Suprapubic skin (tissue), 4 donors: ENCODE measurements around the gene GBF1.

Source experiments
- EP300 ChIP-seq: sonication (generic); formaldehyde crosslinking; IDR thresholded peaks from one replicate; pipeline ENCODE4 v1.6.1; 2017; ENCODE audit warnings: antibody characterized with exemption
- POLR2A ChIP-seq, 2 donors: fragments of 450-650 bp; IDR thresholded peaks; one replicate each; pipeline ENCODE4 v1.6.1; 2017; ENCODE audit warnings: antibody characterized with exemption in 2 of 2, mild to moderate bottlenecking in 2 of 2, moderate library complexity in 2 of 2
- POLR2AphosphoS5 ChIP-seq, 3 donors: sonication (generic); formaldehyde crosslinking; IDR thresholded peaks; one replicate each; pipeline ENCODE4 v1.6.1; 2017; ENCODE audit warnings: antibody characterized with exemption in 3 of 3
- TF ChIP-seq, protein P1 (sequence below), 2 donors: fragments of 200-600 bp in 1 of 2; fragments of 450-650 bp in 1 of 2; sonication (generic) in 1 of 2; IDR thresholded peaks; one replicate each; pipeline ENCODE4 v1.5.1; 2016 to 2019; ENCODE audit warnings: antibody characterized with exemption in 2 of 2, mild to moderate bottlenecking in 1 of 2, moderate library complexity in 1 of 2

GRCh38 chr10:102431452-102432124 lies 186.3 kb downstream of the GBF1 start:
- TF ChIP-seq POLR2A (IDR thresholded peaks at IDR 0.05) (no peak), EP300 (no peak), POLR2AphosphoS5 (IDR thresholded peaks at IDR 0.05) (no peak)
- TF ChIP-seq, protein P1, sequence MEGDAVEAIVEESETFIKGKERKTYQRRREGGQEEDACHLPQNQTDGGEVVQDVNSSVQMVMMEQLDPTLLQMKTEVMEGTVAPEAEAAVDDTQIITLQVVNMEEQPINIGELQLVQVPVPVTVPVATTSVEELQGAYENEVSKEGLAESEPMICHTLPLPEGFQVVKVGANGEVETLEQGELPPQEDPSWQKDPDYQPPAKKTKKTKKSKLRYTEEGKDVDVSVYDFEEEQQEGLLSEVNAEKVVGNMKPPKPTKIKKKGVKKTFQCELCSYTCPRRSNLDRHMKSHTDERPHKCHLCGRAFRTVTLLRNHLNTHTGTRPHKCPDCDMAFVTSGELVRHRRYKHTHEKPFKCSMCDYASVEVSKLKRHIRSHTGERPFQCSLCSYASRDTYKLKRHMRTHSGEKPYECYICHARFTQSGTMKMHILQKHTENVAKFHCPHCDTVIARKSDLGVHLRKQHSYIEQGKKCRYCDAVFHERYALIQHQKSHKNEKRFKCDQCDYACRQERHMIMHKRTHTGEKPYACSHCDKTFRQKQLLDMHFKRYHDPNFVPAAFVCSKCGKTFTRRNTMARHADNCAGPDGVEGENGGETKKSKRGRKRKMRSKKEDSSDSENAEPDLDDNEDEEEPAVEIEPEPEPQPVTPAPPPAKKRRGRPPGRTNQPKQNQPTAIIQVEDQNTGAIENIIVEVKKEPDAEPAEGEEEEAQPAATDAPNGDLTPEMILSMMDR (IDR thresholded peaks at IDR 0.05) = no peak
